GM21367 (cell line): ENCODE data around the gene BIRC5.
"Not testable (repeated sequence)": the region's sequence is repeated elsewhere in the genome, so short reads cannot be mapped to it uniquely, and the experiment has no call there.

Experiments
- ATAC-seq: cut with Tn5 transposase; IDR thresholded peaks from one replicate; pipeline ENCODE4 v1.9.1; 2021; ENCODE audit not compliant: unreplicated experiment

Gene BIRC5

GRCh38 chr17:78224231-78225087, 10.4 kb downstream of the BIRC5 start:
- ATAC-seq: no peak

GRCh38 chr17:78225088-78225865, 11.2 kb downstream of the BIRC5 start:
- ATAC-seq: no peak

- no peak for ATAC-seq
Observed at GRCh38 chr17:78226055-78226758, 12.2 kb downstream of the BIRC5 start.

- ATAC-seq: no peak
Observed at GRCh38 chr17:78226759-78227454, 12.9 kb downstream of the BIRC5 start.

GRCh38 chr17:78227455-78227916, 13.4 kb downstream of the BIRC5 start:
- ATAC-seq: no peak

GRCh38 chr17:78228176-78228575, 14.1 kb downstream of the BIRC5 start:
- ATAC-seq: no peak

- ATAC-seq: no peak
Observed at GRCh38 chr17:78230252-78230962, 16.4 kb downstream of the BIRC5 start.

- no peak for ATAC-seq
Observed at GRCh38 chr17:78230996-78231935, 17.2 kb downstream of the BIRC5 start, which contains the start of gene TMEM235. Gene TMEM235 (plus strand): TSS chr17:78231631. CDS start chr17:78232024, 393 bp downstream.

GRCh38 chr17:78231991-78232858, 18.2 kb downstream of the BIRC5 start:
- ATAC-seq: no peak

- no peak for ATAC-seq
Observed at GRCh38 chr17:78232859-78233173, 18.8 kb downstream of the BIRC5 start.

- ATAC-seq: no peak
Observed at GRCh38 chr17:78233678-78234077, 19.6 kb downstream of the BIRC5 start.

GRCh38 chr17:78234261-78234865, 20.3 kb downstream of the BIRC5 start:
- ATAC-seq: no peak

- not testable (repeated sequence) for ATAC-seq
Observed at GRCh38 chr17:78235022-78235421, 21.0 kb downstream of the BIRC5 start.

GRCh38 chr17:78235885-78236284, 21.8 kb downstream of the BIRC5 start:
- ATAC-seq: no peak

- no peak for ATAC-seq
Observed at GRCh38 chr17:78236362-78237127, 22.5 kb downstream of the BIRC5 start.

- no peak for ATAC-seq
Observed at GRCh38 chr17:78237401-78238012, 23.5 kb downstream of the BIRC5 start.
